ENCODE results near the gene ARHGAP31.
A peak's percentile ranks its signal among the peaks of the same experiment; 100 is the strongest.
"Not testable (repeated sequence)": the region's sequence is repeated elsewhere in the genome, so short reads cannot be mapped to it uniquely, and the experiment has no call there.

Gene ARHGAP31, protein sequence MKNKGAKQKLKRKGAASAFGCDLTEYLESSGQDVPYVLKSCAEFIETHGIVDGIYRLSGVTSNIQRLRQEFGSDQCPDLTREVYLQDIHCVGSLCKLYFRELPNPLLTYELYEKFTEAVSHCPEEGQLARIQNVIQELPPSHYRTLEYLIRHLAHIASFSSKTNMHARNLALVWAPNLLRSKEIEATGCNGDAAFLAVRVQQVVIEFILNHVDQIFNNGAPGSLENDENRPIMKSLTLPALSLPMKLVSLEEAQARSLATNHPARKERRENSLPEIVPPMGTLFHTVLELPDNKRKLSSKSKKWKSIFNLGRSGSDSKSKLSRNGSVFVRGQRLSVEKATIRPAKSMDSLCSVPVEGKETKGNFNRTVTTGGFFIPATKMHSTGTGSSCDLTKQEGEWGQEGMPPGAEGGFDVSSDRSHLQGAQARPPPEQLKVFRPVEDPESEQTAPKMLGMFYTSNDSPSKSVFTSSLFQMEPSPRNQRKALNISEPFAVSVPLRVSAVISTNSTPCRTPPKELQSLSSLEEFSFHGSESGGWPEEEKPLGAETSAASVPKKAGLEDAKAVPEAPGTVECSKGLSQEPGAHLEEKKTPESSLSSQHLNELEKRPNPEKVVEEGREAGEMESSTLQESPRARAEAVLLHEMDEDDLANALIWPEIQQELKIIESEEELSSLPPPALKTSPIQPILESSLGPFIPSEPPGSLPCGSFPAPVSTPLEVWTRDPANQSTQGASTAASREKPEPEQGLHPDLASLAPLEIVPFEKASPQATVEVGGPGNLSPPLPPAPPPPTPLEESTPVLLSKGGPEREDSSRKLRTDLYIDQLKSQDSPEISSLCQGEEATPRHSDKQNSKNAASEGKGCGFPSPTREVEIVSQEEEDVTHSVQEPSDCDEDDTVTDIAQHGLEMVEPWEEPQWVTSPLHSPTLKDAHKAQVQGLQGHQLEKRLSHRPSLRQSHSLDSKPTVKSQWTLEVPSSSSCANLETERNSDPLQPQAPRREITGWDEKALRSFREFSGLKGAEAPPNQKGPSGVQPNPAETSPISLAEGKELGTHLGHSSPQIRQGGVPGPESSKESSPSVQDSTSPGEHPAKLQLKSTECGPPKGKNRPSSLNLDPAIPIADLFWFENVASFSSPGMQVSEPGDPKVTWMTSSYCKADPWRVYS (N-terminal part only)

DNA sequence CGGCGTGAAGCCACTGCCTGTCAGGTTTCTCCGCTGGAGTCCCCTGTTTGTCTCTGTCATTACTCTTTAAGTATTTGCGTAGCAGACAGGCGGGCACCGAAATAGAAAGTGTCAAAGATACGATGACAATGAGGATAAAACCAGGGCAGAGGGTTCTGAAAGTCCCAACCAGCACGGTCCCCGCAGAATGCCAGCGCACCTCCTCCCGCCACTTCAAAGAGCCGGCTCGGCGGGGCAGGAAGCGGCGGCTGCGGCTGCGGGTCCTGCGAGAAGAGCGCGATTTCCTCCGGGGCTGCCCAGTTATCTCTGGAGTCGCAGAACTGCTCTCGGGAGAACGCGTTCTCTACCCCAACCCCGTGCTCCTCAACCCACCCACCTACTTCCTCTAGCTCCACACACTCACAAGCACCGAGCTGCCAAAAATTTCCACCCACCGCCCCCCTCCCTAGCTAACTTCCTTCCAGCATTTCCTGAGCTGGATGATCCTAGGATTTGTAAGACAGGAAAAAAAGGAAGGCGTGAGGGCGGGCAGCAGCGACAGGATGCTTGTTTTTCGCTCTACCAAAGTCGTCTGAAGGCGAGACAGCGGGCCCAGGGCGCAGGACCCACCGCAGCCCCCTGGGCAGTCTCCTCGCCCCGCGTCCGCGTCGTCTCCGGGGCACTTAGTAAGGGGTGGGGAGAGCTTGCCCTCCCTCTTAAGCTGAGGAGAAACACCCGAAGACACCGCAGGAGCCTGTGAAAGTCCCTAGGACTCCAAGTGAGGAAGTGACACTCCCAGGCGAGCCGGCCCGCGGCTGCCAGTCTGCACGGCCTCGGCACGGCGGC lies at the start of gene ARHGAP31:
Gene ARHGAP31 (plus strand): TSS at position 513 of the 825 bp plus-strand sequence. CDS start 522 bp downstream, outside the sequence.
- peak in 1 of 2 experiments; percentile 68 for DNase-seq (ENCODE audit: low read depth in 2 of 2)

DNA sequence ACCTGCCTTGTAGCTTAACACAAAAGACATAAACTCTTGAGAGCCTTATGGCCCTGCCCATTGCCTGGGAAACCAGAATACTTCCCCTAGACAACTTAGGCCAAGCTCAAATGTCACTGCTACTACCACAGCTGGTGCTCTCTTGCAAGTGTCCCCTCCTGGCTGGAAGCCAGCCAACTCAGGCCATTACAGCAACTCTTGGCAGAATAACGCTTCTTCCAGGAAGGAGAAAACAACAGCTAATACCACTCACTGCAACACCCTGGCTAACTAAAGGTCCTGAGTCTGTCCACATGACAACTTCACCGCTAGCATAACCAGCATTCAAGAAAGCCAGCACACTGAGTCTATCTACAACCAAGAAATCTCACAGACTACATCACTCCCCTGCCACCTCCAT lies 48.4 kb upstream of the ARHGAP31 start:
- DNase-seq (ENCODE audit: low read depth in 2 of 2): no peak

DNA sequence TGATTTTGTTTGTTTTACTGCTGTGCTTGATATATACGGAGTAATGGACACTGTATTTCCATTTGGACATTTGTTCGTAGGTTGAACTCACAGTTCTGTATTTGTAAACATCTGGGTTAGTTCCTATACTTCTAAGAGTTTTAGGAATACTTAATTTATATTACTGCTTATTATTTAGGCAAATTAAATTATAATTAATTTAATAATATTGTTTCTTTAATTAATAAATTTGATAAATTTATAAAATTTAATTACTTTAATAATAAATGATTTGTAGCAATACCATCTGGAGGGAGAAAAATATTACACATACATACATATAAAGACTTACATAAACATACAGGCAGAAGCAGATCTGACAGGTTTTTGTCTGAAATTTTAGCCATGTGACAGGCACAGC lies 39.0 kb upstream of the ARHGAP31 start:
- no peak for DNase-seq (ENCODE audit: low read depth in 2 of 2)

DNA sequence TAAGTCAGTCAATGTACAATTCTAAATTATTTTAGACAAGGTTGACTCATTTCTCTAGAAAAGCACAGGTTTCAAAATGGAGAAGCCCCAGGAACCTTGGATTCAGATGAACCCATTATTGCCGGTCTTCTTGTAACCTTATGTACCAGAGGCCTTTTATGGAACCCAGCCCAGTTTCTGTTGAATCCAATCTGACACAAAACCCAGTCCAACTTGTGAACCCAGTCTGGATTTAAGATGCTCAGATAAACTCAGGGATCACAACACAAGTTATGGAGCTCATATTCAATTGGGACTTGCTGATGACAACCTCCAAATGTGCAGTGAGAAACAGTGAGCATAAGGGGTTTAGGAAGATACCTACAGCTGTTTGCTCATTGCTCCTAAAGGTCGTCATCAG lies 37.1 kb upstream of the ARHGAP31 start:
- no peak for DNase-seq (ENCODE audit: low read depth in 2 of 2)

DNA sequence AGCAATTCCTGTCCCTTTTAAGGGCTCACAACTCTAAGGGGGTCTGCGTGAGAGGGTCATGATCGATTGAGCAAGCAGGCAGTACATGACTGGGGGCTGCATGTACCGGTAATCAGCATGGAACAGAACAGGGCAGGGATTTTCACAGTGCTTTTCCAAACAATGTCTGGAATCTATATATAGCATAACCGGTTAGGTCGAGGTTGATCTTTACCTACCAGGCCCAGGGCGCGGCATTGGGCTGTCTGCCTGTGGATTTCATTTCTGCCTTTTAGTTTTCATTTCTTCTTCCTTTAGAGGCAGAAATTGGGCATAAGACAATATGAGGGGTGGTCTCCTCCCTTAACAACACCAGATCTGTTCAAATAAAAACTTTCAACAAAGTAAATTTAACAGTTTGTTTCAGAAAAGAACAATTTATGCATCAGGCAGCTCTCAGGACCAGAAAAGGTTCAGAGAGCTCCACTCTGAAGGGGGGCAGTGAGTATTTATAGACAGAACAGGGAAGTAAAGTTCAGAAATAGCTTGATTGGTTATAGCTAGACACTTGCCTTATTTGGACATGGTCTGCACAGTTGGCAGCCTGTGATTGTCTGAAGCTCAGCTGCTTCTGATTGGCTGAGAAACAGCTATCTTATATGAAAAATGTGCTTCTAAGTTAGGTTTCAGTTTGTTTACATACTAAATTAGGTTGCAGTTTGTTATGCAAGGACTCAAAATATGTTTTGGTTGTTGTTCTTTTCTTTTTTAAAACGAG lies 36.4 kb upstream of the ARHGAP31 start:
- DNase-seq (ENCODE audit: low read depth in 2 of 2): no peak

DNA sequence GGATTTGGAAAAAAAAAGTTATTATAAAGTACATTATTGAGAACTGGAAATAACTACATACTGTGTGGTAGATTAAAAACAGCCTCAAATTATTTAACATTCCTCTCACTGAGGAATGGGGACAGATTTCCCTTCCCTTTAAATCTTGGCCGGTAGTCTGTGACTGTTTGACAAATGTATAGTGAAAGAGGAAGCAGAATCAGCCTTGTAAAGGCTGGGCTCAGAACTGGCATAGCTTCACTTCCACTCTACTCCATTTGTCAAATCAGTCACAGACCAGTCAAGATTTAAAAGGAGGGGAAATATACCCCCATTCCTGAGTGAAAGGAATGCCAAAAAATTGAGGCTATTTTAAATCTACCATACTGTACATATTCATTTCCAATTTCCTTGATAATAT lies 35.3 kb upstream of the ARHGAP31 start:
- no peak for DNase-seq (ENCODE audit: low read depth in 2 of 2)

DNA sequence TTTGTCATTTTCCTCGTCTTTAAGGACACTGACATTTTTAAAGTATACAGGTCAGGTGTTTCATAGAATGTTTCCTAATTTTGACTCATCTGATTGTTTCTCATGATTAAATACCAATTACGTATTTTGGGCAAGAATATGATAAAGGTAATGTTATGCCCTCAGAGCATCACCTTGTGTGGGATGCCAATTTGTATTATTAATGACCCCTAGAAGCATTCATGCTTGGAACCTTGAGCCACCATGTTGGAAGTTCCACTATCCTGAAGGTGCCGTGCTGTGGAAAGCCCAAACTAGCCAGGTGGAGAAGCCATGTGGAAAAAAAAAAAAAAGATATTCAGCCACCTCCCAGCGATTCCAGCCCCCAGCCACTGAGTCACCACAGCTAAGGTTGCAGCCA lies 34.4 kb upstream of the ARHGAP31 start:
- DNase-seq (ENCODE audit: low read depth in 2 of 2): no peak

DNA sequence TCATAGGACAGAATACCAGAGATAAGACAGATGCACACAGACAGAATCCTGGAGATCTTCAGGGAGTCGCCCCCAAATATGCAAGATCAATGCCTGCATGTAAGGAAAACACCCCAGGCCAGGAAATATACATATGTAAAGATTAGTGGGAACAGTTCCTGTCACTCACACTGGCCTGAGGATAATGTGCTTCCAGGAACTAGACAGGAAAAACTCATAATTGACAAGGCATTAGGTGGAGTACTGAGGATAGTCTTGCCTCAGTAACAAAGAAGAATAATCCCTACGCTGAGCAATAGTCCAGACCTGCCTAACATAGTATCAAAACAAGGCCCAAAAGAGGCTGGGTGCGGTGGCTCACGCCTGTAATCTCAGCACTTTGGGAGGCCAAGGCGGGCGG lies 33.1 kb upstream of the ARHGAP31 start:
- no peak for DNase-seq (ENCODE audit: low read depth in 2 of 2)

DNA sequence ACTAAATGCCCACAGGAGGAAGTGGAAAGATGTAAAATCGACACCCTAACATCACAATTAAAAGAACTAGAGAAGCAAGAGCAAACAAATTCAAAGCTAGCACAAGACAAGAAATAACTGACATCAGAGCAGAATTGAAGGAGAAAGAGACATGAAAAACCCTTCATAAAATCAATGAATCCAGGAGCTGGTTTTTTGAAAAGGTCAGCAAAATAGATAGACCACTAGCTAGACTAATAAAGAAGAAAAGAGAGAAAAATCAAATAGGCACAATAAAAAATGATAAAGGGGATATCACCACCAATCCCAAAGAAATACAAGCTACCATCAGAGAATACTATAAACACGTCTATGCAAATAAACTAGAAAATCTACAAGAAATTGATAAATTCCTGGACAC lies 24.0 kb upstream of the ARHGAP31 start:
- DNase-seq (ENCODE audit: low read depth in 2 of 2): not testable (repeated sequence)

DNA sequence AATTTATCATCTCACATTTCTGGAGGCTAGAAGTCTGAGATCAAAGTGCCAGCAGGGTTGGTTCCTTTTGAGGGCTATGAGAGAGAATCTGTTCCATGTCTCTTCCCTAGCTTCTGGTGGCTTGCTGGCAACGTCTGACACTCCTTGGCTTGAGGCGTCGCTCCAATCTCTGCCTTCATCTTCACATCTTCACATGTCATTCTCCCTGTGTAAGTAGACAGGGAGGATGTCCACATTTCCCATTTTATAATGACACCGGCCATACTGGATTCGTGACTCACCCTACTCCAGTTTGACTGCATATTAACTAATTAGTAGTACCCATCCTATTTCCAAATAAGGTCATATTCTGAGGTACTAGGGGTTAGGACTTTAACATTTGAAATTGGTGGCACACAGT lies 17.5 kb upstream of the ARHGAP31 start:
- DNase-seq (ENCODE audit: low read depth in 2 of 2): no peak

DNA sequence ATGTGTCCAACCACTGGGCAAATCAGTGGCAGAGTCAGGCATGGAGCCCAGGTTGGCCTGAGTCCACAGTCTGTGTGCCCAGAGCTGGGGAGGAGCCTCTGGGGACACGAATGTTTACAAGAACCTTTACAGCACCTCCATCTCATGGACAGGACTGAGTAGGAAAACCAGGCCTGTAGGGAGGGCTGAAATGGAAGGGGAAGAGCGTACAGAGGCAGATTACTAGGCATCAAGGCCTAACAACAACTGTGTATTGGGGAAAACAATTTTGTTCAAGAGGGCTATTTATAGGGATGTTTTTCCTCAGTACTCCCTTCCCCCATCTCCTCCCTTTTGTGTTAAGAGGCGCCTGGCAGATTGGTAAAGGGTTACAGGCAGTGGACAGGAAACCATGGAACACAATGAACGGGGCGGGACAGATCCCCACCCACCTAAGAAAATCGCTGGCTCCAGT lies 15.1 kb upstream of the ARHGAP31 start:
- DNase-seq (ENCODE audit: low read depth in 2 of 2): no peak

DNA sequence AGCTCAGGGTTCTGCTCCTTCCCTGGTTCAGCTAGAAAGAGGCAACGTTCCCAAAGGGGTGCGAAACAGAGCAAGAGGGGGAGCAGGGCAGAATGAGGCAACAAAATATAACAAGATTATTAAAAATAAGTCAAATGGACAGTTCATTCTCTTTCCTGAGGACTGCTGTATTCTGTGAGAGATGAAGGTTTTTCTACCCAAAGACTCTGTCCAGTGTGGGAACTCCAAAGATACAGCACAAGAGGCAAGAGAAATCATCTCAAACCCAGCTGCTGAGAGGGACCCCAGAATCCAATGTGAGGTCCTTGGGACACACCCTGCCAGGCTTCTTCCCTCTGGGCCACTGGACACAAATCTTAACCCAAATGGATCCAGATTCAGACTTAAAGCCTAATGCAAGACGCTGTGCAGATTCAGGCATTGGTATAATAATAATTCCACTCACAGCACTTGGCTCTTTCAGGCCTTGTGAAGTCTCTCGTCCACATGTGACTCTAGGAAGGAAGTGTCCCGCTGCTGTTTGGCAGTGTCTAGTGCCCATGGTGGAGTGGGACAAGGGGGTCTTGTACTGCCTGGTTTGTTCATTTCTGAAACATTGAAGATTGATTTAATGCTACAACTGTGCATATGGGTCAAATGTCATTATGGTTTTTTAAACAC lies 14.5 kb upstream of the ARHGAP31 start:
- DNase-seq (ENCODE audit: low read depth in 2 of 2): no peak

DNA sequence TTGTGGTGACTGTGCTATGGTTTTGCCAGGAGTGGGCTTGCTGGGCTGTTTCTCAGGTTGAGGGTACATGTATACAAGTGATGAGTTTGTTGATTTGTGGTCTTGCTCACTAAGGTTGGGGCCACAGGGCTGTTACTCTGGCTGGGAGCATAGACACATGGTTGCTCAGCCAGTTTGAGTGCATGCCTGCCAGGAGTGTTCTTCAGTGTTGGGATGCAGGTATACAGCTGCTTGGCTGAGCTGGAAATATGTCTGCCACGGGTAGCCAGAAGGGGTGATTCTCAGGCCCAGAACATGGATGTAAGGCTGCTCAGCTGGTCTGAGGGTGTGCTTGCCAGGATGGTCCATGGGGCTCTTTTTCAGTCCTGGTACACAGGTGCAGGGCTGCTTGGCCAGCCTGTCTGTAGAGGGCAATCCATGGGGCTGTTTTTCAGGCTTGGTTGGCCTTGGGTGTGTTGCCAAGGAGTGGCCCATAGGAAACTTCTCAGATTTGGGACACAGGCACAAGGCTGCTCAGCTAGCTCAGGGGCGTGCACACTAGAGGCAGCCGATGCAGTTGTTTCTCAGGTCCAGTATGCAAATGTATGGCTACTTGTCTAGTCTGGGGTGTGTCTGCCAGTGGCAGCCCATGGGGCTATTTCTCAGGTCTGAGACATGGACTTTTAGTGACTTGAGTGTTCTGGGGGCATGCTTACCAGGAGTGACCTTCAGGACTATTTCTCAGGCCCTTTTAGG lies 5.3 kb upstream of the ARHGAP31 start:
- no peak for DNase-seq (ENCODE audit: low read depth in 2 of 2)

DNA sequence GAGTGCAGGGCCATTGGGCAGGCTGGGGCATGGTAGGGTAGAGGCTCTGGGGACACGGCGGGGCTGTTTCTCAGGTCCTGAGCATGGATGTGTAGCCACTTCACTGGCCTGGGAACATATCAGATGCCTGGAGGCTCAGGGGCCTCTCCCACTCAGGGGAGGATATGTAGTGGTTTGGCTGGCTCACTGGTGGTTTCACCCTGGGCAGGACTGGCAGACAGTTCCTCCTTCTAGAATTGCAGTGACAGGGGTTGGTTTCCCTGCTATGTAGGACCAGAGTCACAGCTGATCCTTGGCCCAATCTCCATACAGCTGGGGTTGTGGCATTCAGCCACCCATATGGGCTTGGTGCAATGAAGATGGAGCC lies 4.8 kb upstream of the ARHGAP31 start:
- no peak for DNase-seq (ENCODE audit: low read depth in 2 of 2)

DNA sequence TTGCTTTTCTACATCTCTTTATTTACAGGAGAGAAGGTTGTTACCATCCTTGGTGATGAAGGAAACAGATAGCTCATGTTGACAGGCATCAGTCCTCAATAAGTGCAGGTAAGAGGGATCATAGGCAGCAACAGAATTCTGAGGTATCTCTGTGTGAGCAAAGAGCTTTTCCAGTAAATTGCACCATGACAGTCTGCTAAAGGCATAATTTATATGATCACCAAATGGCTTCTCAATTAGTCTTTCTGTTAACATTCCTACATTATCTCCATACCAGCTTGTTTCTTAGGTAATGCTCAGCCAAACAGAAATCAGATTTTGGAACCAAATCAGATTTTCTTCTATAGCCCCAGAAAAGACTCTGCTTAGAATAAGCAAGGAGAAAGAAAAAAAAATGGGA lies 3.6 kb upstream of the ARHGAP31 start:
- DNase-seq (ENCODE audit: low read depth in 2 of 2): no peak

DNA sequence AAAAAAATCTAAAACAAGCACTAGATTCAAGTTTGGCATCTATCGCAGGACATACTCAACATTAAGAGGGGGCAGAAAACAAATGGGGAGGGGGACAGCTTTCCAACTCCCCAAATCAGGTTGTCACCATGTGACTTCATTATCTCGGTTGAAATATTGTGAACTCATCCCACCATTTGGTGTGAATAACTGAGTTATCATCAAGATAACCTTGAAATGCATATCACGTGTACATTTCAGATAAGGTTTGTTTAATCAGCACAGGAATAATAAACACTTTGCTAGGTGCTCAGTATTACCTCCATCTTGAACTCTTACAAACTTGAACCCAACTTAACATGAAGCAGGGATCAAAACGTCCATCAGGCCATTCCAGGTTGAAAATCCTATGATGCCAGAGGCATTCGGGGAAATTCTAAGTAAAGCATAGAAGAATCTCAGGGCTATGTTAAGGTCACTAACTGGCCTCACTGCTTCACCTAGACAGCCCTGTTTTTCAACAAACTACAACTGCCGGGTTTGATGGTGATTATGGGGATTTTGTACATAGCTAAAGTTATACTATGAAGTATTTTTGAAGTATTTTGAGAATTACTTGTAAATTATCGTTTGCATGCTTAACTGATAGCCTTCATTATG lies 3.0 kb upstream of the ARHGAP31 start:
- no peak for DNase-seq (ENCODE audit: low read depth in 2 of 2)

DNA sequence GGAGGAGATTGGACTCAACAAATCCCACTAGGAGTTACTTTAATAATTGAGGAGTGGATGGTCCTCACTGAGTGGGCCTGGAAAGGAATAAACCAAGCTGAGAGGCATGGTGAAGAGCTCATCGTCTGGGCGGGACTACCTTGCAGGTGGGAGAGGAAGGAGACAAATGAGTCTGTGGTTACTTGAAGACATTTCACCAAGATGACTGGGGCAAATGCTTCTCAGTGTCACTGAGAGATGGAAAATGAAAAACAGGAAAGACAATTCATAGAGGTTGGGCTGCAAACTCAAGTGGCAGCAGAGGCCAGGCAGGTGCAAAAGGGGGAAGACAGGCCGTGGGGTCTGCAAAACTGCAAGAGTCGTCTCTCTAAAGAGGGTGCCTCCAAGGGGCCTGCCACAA lies 1.5 kb upstream of the ARHGAP31 start:
- DNase-seq (ENCODE audit: low read depth in 2 of 2): no peak

DNA sequence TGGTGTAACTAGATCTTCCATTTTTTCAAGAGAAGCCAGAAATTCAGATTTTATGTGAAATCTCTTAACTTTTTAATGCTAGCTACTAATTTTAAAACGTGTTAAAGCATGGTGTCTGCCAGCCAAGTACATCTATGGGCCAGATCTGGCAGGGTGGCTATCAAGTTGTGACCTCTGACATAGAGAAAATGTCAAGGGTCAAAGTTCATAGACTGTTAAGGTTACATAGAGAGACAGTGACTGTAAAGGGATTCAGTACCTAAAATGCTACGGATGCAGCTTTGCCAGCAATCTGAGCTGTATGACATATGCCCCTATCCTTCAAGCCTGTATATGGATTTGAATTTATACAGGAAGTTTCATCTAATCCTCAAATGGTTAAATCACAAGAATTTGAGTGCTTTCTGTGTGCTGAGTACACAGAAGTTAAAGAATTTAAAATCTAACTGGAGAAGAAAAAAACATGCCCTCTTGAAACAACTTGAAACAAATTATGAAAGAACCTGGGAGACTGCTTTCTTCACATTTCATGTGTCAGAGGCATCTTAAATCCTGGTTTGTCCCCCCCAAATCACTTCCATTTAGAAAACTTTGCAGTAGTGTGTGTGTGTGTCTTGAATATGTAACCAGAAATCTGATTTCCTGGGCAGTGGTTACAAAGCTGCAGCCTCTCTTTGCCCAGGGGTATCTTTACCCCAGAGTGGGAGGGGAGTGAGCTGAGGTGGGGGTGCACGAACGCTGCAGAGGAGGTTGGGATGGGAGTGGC lies 895 bp upstream of the ARHGAP31 start:
- no peak for DNase-seq (ENCODE audit: low read depth in 2 of 2)

Measured in fibroblast of skin of left biceps (primary cell).